ENCODE data around the gene DPP10.

- TF ChIP-seq ZNF157 (tag by site-specific recombination; IDR thresholded peaks at IDR 0.05) (no peak), ZNF292 (tag by site-specific recombination; IDR thresholded peaks at IDR 0.05; ENCODE audit: borderline replicate concordance, low read depth) (no peak), ZIC2 (tag by site-specific recombination; IDR thresholded peaks at IDR 0.05) (no peak), CTCF (tag by site-specific recombination; IDR thresholded peaks at IDR 0.05) (no peak), HOXC10 (CRISPR knock-in tag; IDR thresholded peaks at IDR 0.05) (no peak), RBAK (tag by site-specific recombination; IDR thresholded peaks at IDR 0.05) (no peak), ZNF121 (tag by site-specific recombination; IDR thresholded peaks at IDR 0.05) (no peak), REST (tag by site-specific recombination; IDR thresholded peaks at IDR 0.05) (no peak), ZNF785 (tag by site-specific recombination; IDR thresholded peaks at IDR 0.05) (no peak), ZNF354C (tag by site-specific recombination; IDR thresholded peaks at IDR 0.05; ENCODE audit: borderline replicate concordance, low read depth) (no peak), ZNF362 (tag by site-specific recombination; IDR thresholded peaks at IDR 0.05) (no peak), ZSCAN23 (tag by site-specific recombination; IDR thresholded peaks at IDR 0.05) (no peak)
- TF ChIP-seq, protein P1, sequence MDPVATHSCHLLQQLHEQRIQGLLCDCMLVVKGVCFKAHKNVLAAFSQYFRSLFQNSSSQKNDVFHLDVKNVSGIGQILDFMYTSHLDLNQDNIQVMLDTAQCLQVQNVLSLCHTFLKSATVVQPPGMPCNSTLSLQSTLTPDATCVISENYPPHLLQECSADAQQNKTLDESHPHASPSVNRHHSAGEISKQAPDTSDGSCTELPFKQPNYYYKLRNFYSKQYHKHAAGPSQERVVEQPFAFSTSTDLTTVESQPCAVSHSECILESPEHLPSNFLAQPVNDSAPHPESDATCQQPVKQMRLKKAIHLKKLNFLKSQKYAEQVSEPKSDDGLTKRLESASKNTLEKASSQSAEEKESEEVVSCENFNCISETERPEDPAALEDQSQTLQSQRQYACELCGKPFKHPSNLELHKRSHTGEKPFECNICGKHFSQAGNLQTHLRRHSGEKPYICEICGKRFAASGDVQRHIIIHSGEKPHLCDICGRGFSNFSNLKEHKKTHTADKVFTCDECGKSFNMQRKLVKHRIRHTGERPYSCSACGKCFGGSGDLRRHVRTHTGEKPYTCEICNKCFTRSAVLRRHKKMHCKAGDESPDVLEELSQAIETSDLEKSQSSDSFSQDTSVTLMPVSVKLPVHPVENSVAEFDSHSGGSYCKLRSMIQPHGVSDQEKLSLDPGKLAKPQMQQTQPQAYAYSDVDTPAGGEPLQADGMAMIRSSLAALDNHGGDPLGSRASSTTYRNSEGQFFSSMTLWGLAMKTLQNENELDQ (tag by site-specific recombination; IDR thresholded peaks at IDR 0.05; ENCODE audit: low read depth) = no peak
- TF ChIP-seq, protein P2, sequence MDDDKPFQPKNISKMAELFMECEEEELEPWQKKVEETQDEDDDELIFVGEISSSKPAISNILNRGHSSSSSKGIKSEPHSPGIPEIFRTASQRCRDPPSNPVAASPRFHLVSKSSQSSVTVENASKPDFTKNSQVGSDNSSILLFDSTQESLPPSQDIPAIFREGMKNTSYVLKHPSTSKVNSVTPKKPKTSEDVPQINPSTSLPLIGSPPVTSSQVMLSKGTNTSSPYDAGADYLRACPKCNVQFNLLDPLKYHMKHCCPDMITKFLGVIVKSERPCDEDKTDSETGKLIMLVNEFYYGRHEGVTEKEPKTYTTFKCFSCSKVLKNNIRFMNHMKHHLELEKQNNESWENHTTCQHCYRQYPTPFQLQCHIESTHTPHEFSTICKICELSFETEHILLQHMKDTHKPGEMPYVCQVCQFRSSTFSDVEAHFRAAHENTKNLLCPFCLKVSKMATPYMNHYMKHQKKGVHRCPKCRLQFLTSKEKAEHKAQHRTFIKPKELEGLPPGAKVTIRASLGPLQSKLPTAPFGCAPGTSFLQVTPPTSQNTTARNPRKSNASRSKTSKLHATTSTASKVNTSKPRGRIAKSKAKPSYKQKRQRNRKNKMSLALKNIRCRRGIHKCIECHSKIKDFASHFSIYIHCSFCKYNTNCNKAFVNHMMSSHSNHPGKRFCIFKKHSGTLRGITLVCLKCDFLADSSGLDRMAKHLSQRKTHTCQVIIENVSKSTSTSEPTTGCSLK (tag by site-specific recombination; IDR thresholded peaks at IDR 0.05) = no peak
Observed at GRCh38 chr2:115011721-115012120, 569.3 kb downstream of the DPP10 start.
